Measurements from ENCODE around the gene C1orf174. TPM values are rescaled to one million over a fixed set of nuclear protein-coding genes. Genes with fewer than 3 reads are reported as not detected.

Gene C1orf174
- total and polyA plus RNA-seq, 2 of the 4 experiments (the other 2 are of a cell fraction) = 26.7 to 45.7 TPM

GRCh38 chr1:3914911-3915310, 14.8 kb upstream of the C1orf174 start:
- H4K5ac ChIP-seq (ENCODE audit: low read depth, low read length) = no peak overlapping the region
- no peaks in the 10 kb centered on the region for H3K9me1 ChIP-seq (ENCODE audit: insufficient read depth, low read length)
- no TSS peak for BruUV-seq (replicated peaks)
- no peaks in the 10 kb centered on the region for H3K4me1 ChIP-seq (ENCODE audit: control insufficient read depth, insufficient read depth, low read length)
- H3K4ac ChIP-seq (ENCODE audit: low read depth, low read length) = no peak overlapping the region
- H3K9me3 ChIP-seq (ENCODE audit: control insufficient read depth, insufficient read depth, low read length) = no peaks in the 10 kb centered on the region
- no peak overlapping the region for H4K8ac ChIP-seq (ENCODE audit: low read depth in 2 of 2, low read length in 2 of 2)
- no peak overlapping the region for H3K18ac ChIP-seq (ENCODE audit: low read depth, low read length)
- H2BK5ac ChIP-seq (ENCODE audit: low read depth, low read length, poor library complexity, severe bottlenecking) = no peak overlapping the region
- H4K20me1 ChIP-seq (ENCODE audit: insufficient read depth, low read length) = no peaks in the 10 kb centered on the region
- H3K14ac ChIP-seq (replicated peaks; ENCODE audit: low read depth, low read length) = no peak overlapping the region
- H2BK120ac ChIP-seq (ENCODE audit: low read depth, low read length) = no peak overlapping the region
- H4K91ac ChIP-seq (ENCODE audit: insufficient read depth, low read depth, low read length) = no peak overlapping the region
- H3K56ac ChIP-seq (ENCODE audit: extremely low read depth, insufficient read depth, low read length) = no peak overlapping the region
- H3K27ac ChIP-seq (ENCODE audit: insufficient read depth, low read length) = no peak overlapping the region
- peak overlapping the region; percentile 7 for H2AFZ ChIP-seq (replicated peaks; ENCODE audit: low read length, poor library complexity)
- H3K79me1 ChIP-seq (ENCODE audit: low read depth in 1 of 2, low read length in 2 of 2) = no peaks in the 10 kb centered on the region
- no peak overlapping the region for H3K23ac ChIP-seq (ENCODE audit: low read depth, low read length)
- dilution Hi-C loops (cut with HindIII; ENCODE audit: low sequenced_read_pairs, unreplicated experiment) (no loop called here), in situ Hi-C loops (cut with MboI; ENCODE audit: low sequenced_read_pairs) (loop anchor here (25.0 kb wide), 1 partner anchor 1997 kb away; no protein-coding TSS in a partner anchor), intact Hi-C loops (cut with micrococcal nuclease) (no loop called here)
- no peak overlapping the region for H3K4me2 ChIP-seq (ENCODE audit: low read depth, low read length)
- no peak for ATAC-seq (ENCODE audit: low read depth)
- H2BK15ac ChIP-seq (ENCODE audit: low read depth, low read length) = no peak overlapping the region
- 77% methylated on average over 3 of the region's 14 CpGs; no CpG with 5 or more reads in 1 of the 2 experiments for WGBS, 2 experiments (ENCODE audit: extremely low coverage in 2 of 2, insufficient read length in 1 of 2)
- TF ChIP-seq SMC3 (IDR thresholded peaks at IDR 0.05; ENCODE audit: low read depth, low read length) (no peak), MAFK (IDR thresholded peaks at IDR 0.05; ENCODE audit: low read depth, low read length) (no peak), RCOR1 (IDR thresholded peaks at IDR 0.05; ENCODE audit: insufficient replicate concordance, low read length) (no peak), CTCF (conservative IDR thresholded peaks at IDR 0.05; ENCODE audit: low read depth, low read length) (no peak), CEBPB (IDR thresholded peaks at IDR 0.05; ENCODE audit: low read depth, low read length) (no peak), POLR2A (IDR thresholded peaks at IDR 0.05; ENCODE audit: low read depth, low read length) (no peak), NFE2L2 (IDR thresholded peaks at IDR 0.05; ENCODE audit: low read depth, low read length) (no peak), MXI1 (IDR thresholded peaks at IDR 0.05; ENCODE audit: borderline replicate concordance, low read depth, low read length) (no peak), ELK1 (IDR thresholded peaks at IDR 0.05; ENCODE audit: borderline replicate concordance, low read depth, low read length) (no peak), USF2 (IDR thresholded peaks at IDR 0.05; ENCODE audit: low read depth, low read length) (no peak), BHLHE40 (IDR thresholded peaks at IDR 0.05; ENCODE audit: low read depth, low read length) (no peak), RFX5 (IDR thresholded peaks at IDR 0.05; ENCODE audit: low read depth, low read length) (no peak), MAZ (IDR thresholded peaks at IDR 0.05; ENCODE audit: borderline replicate concordance, low read depth, low read length) (no peak), CHD1 (IDR thresholded peaks at IDR 0.05; ENCODE audit: low read depth, low read length) (no peak), FOS (IDR thresholded peaks at IDR 0.05; ENCODE audit: low read depth, low read length) (no peak), RAD21 (IDR thresholded peaks at IDR 0.05; ENCODE audit: low read length) (no peak)
- H3K36me3 ChIP-seq (ENCODE audit: control insufficient read depth, insufficient read depth, low read length) = no peaks in the 10 kb centered on the region
- POLR2A ChIA-PET (ENCODE audit: unreplicated experiment) = no interaction called here
- H2AK5ac ChIP-seq (ENCODE audit: low read depth, low read length) = no peak overlapping the region
- no peak overlapping the region for H3K9ac ChIP-seq (ENCODE audit: low read depth, low read length)
- no peak for DNase-seq
- CTCF ChIA-PET = no interaction called here
- no peak overlapping the region for H3K4me3 ChIP-seq (ENCODE audit: insufficient read depth, low read depth, low read length)
- no peak overlapping the region for H2AK9ac ChIP-seq (replicated peaks; ENCODE audit: low read depth, low read length, poor library complexity)
- H3K27me3 ChIP-seq (ENCODE audit: control insufficient read depth, insufficient read depth, low read length) = peaks cover 7% of the 10 kb centered on the region; the same call in 1 of the 2 replicates
- H2BK20ac ChIP-seq (ENCODE audit: low read depth, low read length) = no peak overlapping the region

Measured in IMR-90 (cell line).